LNCAP (cell line): ENCODE results near the gene ANKRD66.

Source experiments
- TF ChIP-seq, protein P1 (sequence below): fragments of 450-650 bp; IDR thresholded peaks from 2 replicates; pipeline ENCODE4 v1.5.1; 2017; ENCODE audit warnings: mild to moderate bottlenecking

ANKRD66 gene

GRCh38 chr6:46795816-46796215 is 49.1 kb downstream of the ANKRD66 start:
- TF ChIP-seq, protein P1, sequence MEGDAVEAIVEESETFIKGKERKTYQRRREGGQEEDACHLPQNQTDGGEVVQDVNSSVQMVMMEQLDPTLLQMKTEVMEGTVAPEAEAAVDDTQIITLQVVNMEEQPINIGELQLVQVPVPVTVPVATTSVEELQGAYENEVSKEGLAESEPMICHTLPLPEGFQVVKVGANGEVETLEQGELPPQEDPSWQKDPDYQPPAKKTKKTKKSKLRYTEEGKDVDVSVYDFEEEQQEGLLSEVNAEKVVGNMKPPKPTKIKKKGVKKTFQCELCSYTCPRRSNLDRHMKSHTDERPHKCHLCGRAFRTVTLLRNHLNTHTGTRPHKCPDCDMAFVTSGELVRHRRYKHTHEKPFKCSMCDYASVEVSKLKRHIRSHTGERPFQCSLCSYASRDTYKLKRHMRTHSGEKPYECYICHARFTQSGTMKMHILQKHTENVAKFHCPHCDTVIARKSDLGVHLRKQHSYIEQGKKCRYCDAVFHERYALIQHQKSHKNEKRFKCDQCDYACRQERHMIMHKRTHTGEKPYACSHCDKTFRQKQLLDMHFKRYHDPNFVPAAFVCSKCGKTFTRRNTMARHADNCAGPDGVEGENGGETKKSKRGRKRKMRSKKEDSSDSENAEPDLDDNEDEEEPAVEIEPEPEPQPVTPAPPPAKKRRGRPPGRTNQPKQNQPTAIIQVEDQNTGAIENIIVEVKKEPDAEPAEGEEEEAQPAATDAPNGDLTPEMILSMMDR, result no peak

GRCh38 chr6:46796848-46797580 is 50.3 kb downstream of the ANKRD66 start:
- TF ChIP-seq, protein P1, result no peak

- TF ChIP-seq, protein P1, result no peak
Observed at GRCh38 chr6:46799657-46800056, 52.9 kb downstream of the ANKRD66 start.

GRCh38 chr6:46808806-46809205 is 62.1 kb downstream of the ANKRD66 start:
- TF ChIP-seq, protein P1, result no peak
